GM23248 (cell line): ENCODE measurements around the gene UBE2V1. TPM values are rescaled to one million over a fixed set of nuclear protein-coding genes. Genes with fewer than 3 reads are reported as not detected.
A peak's percentile ranks its signal among the peaks of the same experiment; 100 is the strongest.

Source experiments
- DNase-seq: peaks from one replicate; pipeline ENCODE4 v3.0.0-alpha.2; 2015
- H2AFZ ChIP-seq: fragments of 200-600 bp; sonication (generic); 2 replicates; pipeline ENCODE4 v1.6.1; 2016; ENCODE audit warnings: antibody characterized with exemption
- H3F3A ChIP-seq: fragments of 200-600 bp; sonication (generic); 2 replicates; pipeline ENCODE4 v1.6.1; 2016; ENCODE audit warnings: mild to moderate bottlenecking, antibody characterized with exemption, mixed run types; ENCODE audit not compliant: insufficient read depth
- H3K27ac ChIP-seq: fragments of 200-600 bp; sonication (generic); 2 replicates; pipeline ENCODE4 v1.5.1; 2016; ENCODE audit warnings: mild to moderate bottlenecking
- H3K27me3 ChIP-seq: fragments of 200-600 bp; sonication (generic); replicated peaks from 2 replicates; pipeline ENCODE4 v1.6.1; 2016; ENCODE audit warnings: mild to moderate bottlenecking; ENCODE audit not compliant: insufficient read depth
- H3K36me3 ChIP-seq: fragments of 200-600 bp; sonication (generic); 2 replicates; pipeline ENCODE4 v1.6.1; 2016; ENCODE audit warnings: low read depth, mild to moderate bottlenecking
- H3K4me1 ChIP-seq: fragments of 200-600 bp; sonication (generic); 2 replicates; pipeline ENCODE4 v1.6.1; 2016; ENCODE audit warnings: mild to moderate bottlenecking; ENCODE audit not compliant: insufficient read depth
- H3K4me2 ChIP-seq: fragments of 200-600 bp; sonication (generic); one replicate; pipeline ENCODE4 v1.6.1; 2016; ENCODE audit warnings: mild to moderate bottlenecking; ENCODE audit not compliant: unreplicated experiment
- H3K4me3 ChIP-seq: fragments of 200-600 bp; sonication (generic); 2 replicates; pipeline ENCODE4 v1.5.1; 2016; ENCODE audit warnings: mild to moderate bottlenecking
- H3K79me2 ChIP-seq: fragments of 200-600 bp; sonication (generic); 2 replicates; pipeline ENCODE4 v1.6.1; 2016; ENCODE audit warnings: mild to moderate bottlenecking; ENCODE audit not compliant: insufficient read depth
- H3K9ac ChIP-seq: fragments of 200-600 bp; sonication (generic); 2 replicates; pipeline ENCODE4 v1.6.1; 2016; ENCODE audit warnings: mild to moderate bottlenecking
- H3K9me2 ChIP-seq: fragments of 200-600 bp; sonication (generic); 2 replicates; pipeline ENCODE4 v1.6.1; 2016; ENCODE audit warnings: mixed run types, mild to moderate bottlenecking, moderate library complexity; ENCODE audit not compliant: insufficient read depth
- H3K9me3 ChIP-seq: fragments of 200-600 bp; sonication (generic); one replicate; pipeline ENCODE4 v1.6.1; 2017; ENCODE audit warnings: low read depth
- H4K20me1 ChIP-seq: fragments of 200-600 bp; sonication (generic); 2 replicates; pipeline ENCODE4 v1.6.0; 2016; ENCODE audit not compliant: insufficient read depth
- EZH2 ChIP-seq: fragments of 200-600 bp; sonication (generic); IDR thresholded peaks from 2 replicates; pipeline ENCODE4 v1.6.1; 2018; ENCODE audit warnings: antibody characterized with exemption, mild to moderate bottlenecking; ENCODE audit not compliant: insufficient read depth, poor library complexity, severe bottlenecking
- EZH2phosphoT487 ChIP-seq: fragments of 200-600 bp; sonication (generic); IDR thresholded peaks from 2 replicates; pipeline ENCODE4 v1.6.1; 2018; ENCODE audit warnings: antibody characterized with exemption, moderate library complexity, mild to moderate bottlenecking, low read depth; ENCODE audit not compliant: insufficient read depth
- WGBS, 2 experiments: methylation state at CpG; one replicate each; pipeline ENCODE4 v1.1.6; 2015 to 2017; ENCODE audit warnings: low lambda C conversion rate in 2 of 2, low coverage in 1 of 2; ENCODE audit errors: missing lambda C conversion rate in 2 of 2; 5-methylcytosine and 5-hydroxymethylcytosine counted together
- in situ Hi-C: fragments of 300-500 bp; cut with MboI; formaldehyde crosslinking; loops from 2 replicates; pipeline ENCODE4 v1.15.0; 2020
- polyA plus RNA-seq: library from polyadenylated mRNA; unstranded; fragments of >200 nt; fragmentation: Nextera tagmentation; extraction: Ambion mirVana; gene quantifications from 2 replicates; pipeline ENCODE4 v1.2.1, GENCODE V29; 2016
- total RNA-seq: library from RNA; depleted of rRNA; stranded (reverse); fragments of >200 nt; shearing (Covaris generic); gene quantifications from 2 replicates; pipeline ENCODE4 v1.2.3, GENCODE V29; 2014

UBE2V1 gene
- total and polyA plus RNA-seq, 2 experiments from 2014 or later, result 41.7 to 197 TPM

GRCh38 chr20:50146732-50147662, 34.0 kb upstream of the UBE2V1 start:
- H3K27ac ChIP-seq, result peak overlapping the region; percentile 23; the same call in 1 of the 2 replicates
- in situ Hi-C loops, result no loop called here
- 75 to 78% methylated on average over 17 of the region's 17 CpGs for WGBS, 2 experiments
- H3K79me2 ChIP-seq, result peaks cover 88% of the 10 kb centered on the region
- no peak for TF ChIP-seq EZH2phosphoT487
- TF ChIP-seq EZH2, result no peak
- peak overlapping the region; percentile 14; the same call in 1 of the 2 replicates for H3K9ac ChIP-seq
- H4K20me1 ChIP-seq, result no peaks in the 10 kb centered on the region
- no peaks in the 10 kb centered on the region for H3K9me3 ChIP-seq
- peaks cover 50% of the 10 kb centered on the region for H3K4me1 ChIP-seq
- peaks cover 27% of the 10 kb centered on the region for H3F3A ChIP-seq
- H3K9me2 ChIP-seq, result no peaks in the 10 kb centered on the region
- no peak for DNase-seq
- H3K36me3 ChIP-seq, result peaks cover 8% of the 10 kb centered on the region; the same call in 1 of the 2 replicates
- H3K4me2 ChIP-seq, result no peak overlapping the region
- H3K27me3 ChIP-seq, result no peaks in the 10 kb centered on the region
- H2AFZ ChIP-seq, result no peak overlapping the region
- H3K4me3 ChIP-seq, result no peak overlapping the region

DNA sequence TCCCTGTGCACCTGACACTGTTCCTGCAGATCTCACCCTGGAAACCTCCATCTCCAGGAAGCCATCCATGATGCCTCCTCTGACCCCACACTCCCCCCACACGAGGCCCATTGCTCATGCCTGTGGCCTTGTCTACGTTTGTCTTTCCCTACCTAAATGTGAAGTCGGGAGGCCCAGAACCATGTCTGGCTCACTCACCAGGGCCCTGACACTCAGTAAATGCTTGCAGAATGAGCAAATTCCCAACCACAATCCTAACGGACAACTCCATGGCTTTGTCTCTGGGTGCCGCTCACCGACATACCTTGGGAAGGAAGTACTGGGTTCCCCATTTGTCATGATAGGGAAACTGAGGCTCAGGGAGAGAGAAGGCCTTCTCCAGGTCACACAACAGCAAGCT, 33.3 kb upstream of the UBE2V1 start:
- H3K9me3 ChIP-seq, result no peaks in the 10 kb centered on the region
- no peak overlapping the region for H3K9ac ChIP-seq
- 83 to 84% methylated on average over 6 of the region's 6 CpGs for WGBS, 2 experiments
- H3K4me1 ChIP-seq, result peaks cover 47% of the 10 kb centered on the region
- 0 out of 2 replicates have a peak overlapping the region, but pooled peaks have one; percentile 94 for H3K27ac ChIP-seq
- no peaks in the 10 kb centered on the region for H4K20me1 ChIP-seq
- TF ChIP-seq EZH2, result no peak
- TF ChIP-seq EZH2phosphoT487, result no peak
- H3K9me2 ChIP-seq, result no peaks in the 10 kb centered on the region
- peaks cover 88% of the 10 kb centered on the region for H3K79me2 ChIP-seq
- no peak for DNase-seq
- H3K27me3 ChIP-seq, result no peaks in the 10 kb centered on the region
- H3K4me2 ChIP-seq, result no peak overlapping the region
- in situ Hi-C loops, result no loop called here
- H3F3A ChIP-seq, result peaks cover 27% of the 10 kb centered on the region
- H3K4me3 ChIP-seq, result no peak overlapping the region
- H3K36me3 ChIP-seq, result peaks cover 8% of the 10 kb centered on the region; the same call in 1 of the 2 replicates
- H2AFZ ChIP-seq, result no peak overlapping the region

- no peaks in the 10 kb centered on the region for H3K9me3 ChIP-seq
- peaks cover 88% of the 10 kb centered on the region for H3K79me2 ChIP-seq
- H3K27me3 ChIP-seq, result no peaks in the 10 kb centered on the region
- TF ChIP-seq EZH2 (no peak), EZH2phosphoT487 (no peak)
- no peak for DNase-seq
- H4K20me1 ChIP-seq, result no peaks in the 10 kb centered on the region
- H3K36me3 ChIP-seq, result peaks cover 8% of the 10 kb centered on the region; the same call in 1 of the 2 replicates
- H3K4me1 ChIP-seq, result peaks cover 41% of the 10 kb centered on the region
- in situ Hi-C loops, result no loop called here
- peak overlapping the region; percentile 39; the same call in 1 of the 2 replicates for H3K9ac ChIP-seq
- H3K9me2 ChIP-seq, result no peaks in the 10 kb centered on the region
- H3K27ac ChIP-seq, result peak overlapping the region; percentile 94
- H3F3A ChIP-seq, result peaks cover 27% of the 10 kb centered on the region
- no peak overlapping the region for H3K4me3 ChIP-seq
- H2AFZ ChIP-seq, result no peak overlapping the region
- 89 to 94% methylated on average over 6 of the region's 6 CpGs for WGBS, 2 experiments
- no peak overlapping the region for H3K4me2 ChIP-seq
Observed at GRCh38 chr20:50145566-50145965, 32.6 kb upstream of the UBE2V1 start.

DNA sequence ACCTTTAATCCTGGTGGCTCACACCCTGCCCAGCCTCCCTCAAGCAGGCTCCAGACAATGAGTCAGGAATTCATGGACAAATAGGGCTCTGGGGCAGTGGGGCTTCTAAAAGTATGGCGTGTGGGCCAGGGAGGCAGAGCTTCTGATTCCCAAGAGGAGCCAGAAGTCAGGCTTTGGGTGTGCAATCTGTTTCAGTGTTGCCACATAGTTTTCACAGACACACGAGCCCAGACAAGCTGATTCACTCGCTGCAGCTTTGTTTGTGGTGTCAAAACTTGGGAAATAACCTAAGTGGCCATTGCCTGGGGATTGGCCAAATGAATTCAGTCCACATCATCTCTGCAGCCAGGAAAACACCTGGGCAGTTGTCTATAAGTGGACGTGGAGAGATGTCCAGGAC, 31.4 kb upstream of the UBE2V1 start:
- no peak overlapping the region for H3K4me3 ChIP-seq
- no peaks in the 10 kb centered on the region for H3K9me2 ChIP-seq
- TF ChIP-seq EZH2 (no peak), EZH2phosphoT487 (no peak)
- peaks cover 33% of the 10 kb centered on the region for H3K4me1 ChIP-seq
- DNase-seq, result peak; percentile 99
- H3K27ac ChIP-seq, result peak overlapping the region; percentile 94
- in situ Hi-C loops, result no loop called here
- no peak overlapping the region for H3K4me2 ChIP-seq
- peak overlapping the region; percentile 69 for H3K9ac ChIP-seq
- H2AFZ ChIP-seq, result no peak overlapping the region
- peaks cover 27% of the 10 kb centered on the region for H3F3A ChIP-seq
- H4K20me1 ChIP-seq, result no peaks in the 10 kb centered on the region
- peaks cover 88% of the 10 kb centered on the region for H3K79me2 ChIP-seq
- peaks cover 8% of the 10 kb centered on the region; the same call in 1 of the 2 replicates for H3K36me3 ChIP-seq
- no peaks in the 10 kb centered on the region for H3K27me3 ChIP-seq
- H3K9me3 ChIP-seq, result no peaks in the 10 kb centered on the region
- 0 to 1% methylated on average over 4 of the region's 4 CpGs for WGBS, 2 experiments
